ENCODE measurements around the gene KCNIP3.
"Not testable (repeated sequence)": the region's sequence is repeated elsewhere in the genome, so short reads cannot be mapped to it uniquely, and the experiment has no call there.

KCNIP3 gene

GRCh38 chr2:95390272-95390880, 93.2 kb downstream of the KCNIP3 start:
- no peaks in the 10 kb centered on the region for H3K9me3 ChIP-seq (ENCODE audit: control insufficient read depth, low read length)
- H3K27me3 ChIP-seq (replicated peaks; ENCODE audit: control insufficient read depth, insufficient read depth, low read length, poor library complexity, severe bottlenecking): no peaks in the 10 kb centered on the region
- no peaks in the 10 kb centered on the region for H3K36me3 ChIP-seq (ENCODE audit: control insufficient read depth, insufficient read depth, low read length)
- DNase-seq: no peak
- H3K27ac ChIP-seq (ENCODE audit: insufficient read depth, low read length, poor library complexity, severe bottlenecking): no peak overlapping the region
- no peak overlapping the region for H3K4me3 ChIP-seq (ENCODE audit: insufficient read depth, low read depth, low read length, poor library complexity, severe bottlenecking)
- H3K4me1 ChIP-seq (ENCODE audit: control insufficient read depth, insufficient read depth, low read length, poor library complexity, severe bottlenecking): no peaks in the 10 kb centered on the region

DNA sequence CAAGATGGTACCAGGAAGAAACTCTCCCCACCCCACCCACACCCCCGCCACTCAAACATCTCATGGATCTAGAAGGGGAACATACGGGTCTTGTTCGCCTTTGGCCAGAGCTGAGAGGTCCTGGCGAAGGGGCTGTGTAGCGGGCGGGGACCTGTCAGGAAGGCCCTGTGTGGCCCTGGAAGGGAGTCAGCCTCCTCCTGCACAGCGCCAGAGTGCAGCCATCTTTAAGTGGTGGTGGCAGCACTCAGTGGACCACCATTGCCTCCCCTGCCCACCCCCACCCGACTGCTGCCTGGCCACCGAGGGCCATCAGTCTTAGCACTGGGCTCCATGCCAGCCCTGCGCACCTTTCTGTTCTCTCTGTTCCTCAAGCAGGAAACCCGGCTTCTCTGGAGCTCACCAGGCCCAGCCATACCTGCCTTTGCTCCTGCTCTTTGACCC, 93.8 kb downstream of the KCNIP3 start:
- Histone ChIP-seq H3K27me3 (replicated peaks; ENCODE audit: control insufficient read depth, insufficient read depth, low read length, poor library complexity, severe bottlenecking) (no peaks in the 10 kb centered on the region), H3K4me3 (ENCODE audit: insufficient read depth, low read depth, low read length, poor library complexity, severe bottlenecking) (no peak overlapping the region), H3K4me1 (ENCODE audit: control insufficient read depth, insufficient read depth, low read length, poor library complexity, severe bottlenecking) (no peaks in the 10 kb centered on the region), H3K36me3 (ENCODE audit: control insufficient read depth, insufficient read depth, low read length) (no peaks in the 10 kb centered on the region), H3K9me3 (ENCODE audit: control insufficient read depth, low read length) (no peaks in the 10 kb centered on the region), H3K27ac (ENCODE audit: insufficient read depth, low read length, poor library complexity, severe bottlenecking) (no peak overlapping the region)
- DNase-seq: no peak

DNA sequence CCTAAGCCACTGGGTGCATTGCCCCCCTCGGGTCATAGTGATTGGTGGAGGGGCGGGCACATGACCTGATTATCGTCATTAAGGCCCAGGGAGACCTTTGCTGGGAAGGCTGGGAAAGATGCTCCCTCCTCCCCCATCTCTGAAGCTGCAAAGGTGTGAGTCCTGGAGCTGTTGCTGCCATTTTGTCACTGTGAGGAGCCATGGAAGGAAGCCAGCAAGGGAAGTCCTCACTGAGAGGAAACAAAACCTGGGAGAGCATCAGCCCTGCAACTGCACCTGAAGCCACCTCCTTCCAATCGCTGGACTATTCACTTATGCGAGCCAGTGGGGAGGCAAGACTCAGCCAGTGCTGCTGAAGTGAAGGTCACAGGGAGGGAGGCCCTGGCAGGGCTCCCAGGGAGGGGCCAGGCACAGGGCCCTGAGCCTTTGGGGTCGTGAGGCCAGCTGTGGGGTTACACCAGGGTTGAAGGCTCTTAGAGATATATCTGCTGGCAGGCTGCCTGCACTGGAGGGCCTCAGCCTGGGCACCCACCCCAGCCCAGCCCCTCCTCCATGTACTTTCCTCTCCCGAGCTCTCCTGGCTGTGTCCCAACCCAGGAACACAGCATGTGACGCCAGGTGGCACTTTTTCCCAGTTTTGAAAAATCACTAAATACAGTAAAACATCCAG, 94.6 kb downstream of the KCNIP3 start:
- Histone ChIP-seq H3K27ac (ENCODE audit: insufficient read depth, low read length, poor library complexity, severe bottlenecking) (no peak overlapping the region), H3K4me1 (ENCODE audit: control insufficient read depth, insufficient read depth, low read length, poor library complexity, severe bottlenecking) (no peaks in the 10 kb centered on the region), H3K4me3 (ENCODE audit: insufficient read depth, low read depth, low read length, poor library complexity, severe bottlenecking) (no peak overlapping the region), H3K27me3 (replicated peaks; ENCODE audit: control insufficient read depth, insufficient read depth, low read length, poor library complexity, severe bottlenecking) (no peaks in the 10 kb centered on the region), H3K36me3 (ENCODE audit: control insufficient read depth, insufficient read depth, low read length) (no peaks in the 10 kb centered on the region), H3K9me3 (ENCODE audit: control insufficient read depth, low read length) (no peaks in the 10 kb centered on the region)
- no peak for DNase-seq

DNA sequence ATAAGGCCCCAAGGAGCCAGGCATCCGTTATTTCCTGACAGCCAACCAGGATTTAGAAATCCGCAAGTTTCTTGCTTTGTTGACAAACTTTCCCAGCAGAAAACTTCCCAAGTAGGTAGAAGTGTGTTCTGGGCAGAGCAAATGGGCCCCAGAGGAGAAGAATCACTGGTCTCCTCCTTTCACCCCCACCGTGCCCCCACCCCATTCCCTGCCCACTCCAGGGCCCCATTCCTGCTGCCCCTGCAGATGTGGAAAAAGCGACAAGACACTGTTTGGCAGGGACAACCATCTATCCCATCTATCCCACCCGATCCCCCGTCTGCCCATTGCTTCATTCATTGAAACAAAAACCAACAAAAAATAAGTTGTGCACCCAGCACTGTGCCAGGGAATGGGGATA, 95.2 kb downstream of the KCNIP3 start:
- Histone ChIP-seq H3K36me3 (ENCODE audit: control insufficient read depth, insufficient read depth, low read length) (no peaks in the 10 kb centered on the region), H3K27me3 (replicated peaks; ENCODE audit: control insufficient read depth, insufficient read depth, low read length, poor library complexity, severe bottlenecking) (no peaks in the 10 kb centered on the region), H3K4me3 (ENCODE audit: insufficient read depth, low read depth, low read length, poor library complexity, severe bottlenecking) (no peak overlapping the region), H3K9me3 (ENCODE audit: control insufficient read depth, low read length) (no peaks in the 10 kb centered on the region), H3K27ac (ENCODE audit: insufficient read depth, low read length, poor library complexity, severe bottlenecking) (no peak overlapping the region), H3K4me1 (ENCODE audit: control insufficient read depth, insufficient read depth, low read length, poor library complexity, severe bottlenecking) (no peaks in the 10 kb centered on the region)
- no peak for DNase-seq

DNA sequence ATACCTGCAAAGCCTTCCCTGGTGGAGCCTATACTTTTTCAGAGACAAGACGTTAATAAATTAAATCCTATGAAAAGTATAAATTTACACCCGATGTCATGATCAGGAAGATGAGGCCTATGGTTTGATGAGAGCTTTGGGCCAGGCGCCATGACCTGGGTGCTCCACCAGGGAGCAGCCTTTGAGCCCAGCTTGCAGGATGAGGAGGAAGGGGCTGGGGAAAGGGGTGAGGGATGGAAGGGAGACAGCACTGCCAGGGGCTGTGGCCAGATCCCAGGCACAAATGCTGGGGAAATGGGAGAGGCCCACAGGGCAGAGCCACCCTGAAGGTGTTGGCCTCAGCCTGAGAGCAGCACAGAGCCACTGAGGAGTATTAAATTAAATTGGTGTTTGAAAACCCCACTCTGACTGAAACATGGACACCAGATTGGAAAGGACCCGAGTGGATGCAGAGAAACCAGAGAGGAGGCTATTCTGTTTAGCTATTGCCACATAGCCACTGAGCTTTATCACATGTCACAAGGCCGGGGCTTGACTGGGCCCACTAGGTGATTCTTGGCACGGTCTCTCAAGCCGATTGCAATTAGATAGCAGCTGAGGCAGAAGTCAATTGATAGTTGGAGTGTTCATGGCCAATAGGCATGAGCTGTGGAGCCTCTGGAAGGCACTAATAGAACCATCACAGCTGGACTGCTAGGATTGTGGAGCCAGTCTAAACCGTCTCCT, 95.7 kb downstream of the KCNIP3 start:
- H3K9me3 ChIP-seq (ENCODE audit: control insufficient read depth, low read length): no peaks in the 10 kb centered on the region
- H3K27ac ChIP-seq (ENCODE audit: insufficient read depth, low read length, poor library complexity, severe bottlenecking): no peak overlapping the region
- no peaks in the 10 kb centered on the region for H3K4me1 ChIP-seq (ENCODE audit: control insufficient read depth, insufficient read depth, low read length, poor library complexity, severe bottlenecking)
- DNase-seq: no peak
- H3K36me3 ChIP-seq (ENCODE audit: control insufficient read depth, insufficient read depth, low read length): no peaks in the 10 kb centered on the region
- H3K27me3 ChIP-seq (replicated peaks; ENCODE audit: control insufficient read depth, insufficient read depth, low read length, poor library complexity, severe bottlenecking): no peaks in the 10 kb centered on the region
- no peak overlapping the region for H3K4me3 ChIP-seq (ENCODE audit: insufficient read depth, low read depth, low read length, poor library complexity, severe bottlenecking)

DNA sequence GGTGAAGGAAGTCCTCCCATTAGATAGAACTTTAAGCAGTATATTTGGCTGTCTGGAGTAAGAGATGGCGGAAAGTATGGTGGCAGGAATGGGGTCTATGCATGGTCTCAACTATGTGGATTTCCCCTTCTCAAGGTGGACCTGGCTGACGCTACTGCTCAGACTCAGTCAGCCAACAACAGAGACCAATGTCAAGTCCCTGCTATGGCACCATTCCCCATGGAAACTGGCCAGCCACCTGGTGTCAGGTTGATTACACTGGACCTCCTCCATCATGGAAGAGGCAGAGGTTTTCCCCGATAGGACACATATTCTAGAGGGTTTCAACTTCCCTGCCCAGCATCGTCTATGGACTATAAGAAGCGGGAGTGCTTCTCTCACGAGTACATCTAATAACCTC, 96.8 kb downstream of the KCNIP3 start:
- H3K27ac ChIP-seq (ENCODE audit: insufficient read depth, low read length, poor library complexity, severe bottlenecking): no peak overlapping the region
- H3K4me3 ChIP-seq (ENCODE audit: insufficient read depth, low read depth, low read length, poor library complexity, severe bottlenecking): no peak overlapping the region
- no peaks in the 10 kb centered on the region for H3K9me3 ChIP-seq (ENCODE audit: control insufficient read depth, low read length)
- H3K4me1 ChIP-seq (ENCODE audit: control insufficient read depth, insufficient read depth, low read length, poor library complexity, severe bottlenecking): no peaks in the 10 kb centered on the region
- no peaks in the 10 kb centered on the region for H3K27me3 ChIP-seq (replicated peaks; ENCODE audit: control insufficient read depth, insufficient read depth, low read length, poor library complexity, severe bottlenecking)
- DNase-seq: no peak
- no peaks in the 10 kb centered on the region for H3K36me3 ChIP-seq (ENCODE audit: control insufficient read depth, insufficient read depth, low read length)

DNA sequence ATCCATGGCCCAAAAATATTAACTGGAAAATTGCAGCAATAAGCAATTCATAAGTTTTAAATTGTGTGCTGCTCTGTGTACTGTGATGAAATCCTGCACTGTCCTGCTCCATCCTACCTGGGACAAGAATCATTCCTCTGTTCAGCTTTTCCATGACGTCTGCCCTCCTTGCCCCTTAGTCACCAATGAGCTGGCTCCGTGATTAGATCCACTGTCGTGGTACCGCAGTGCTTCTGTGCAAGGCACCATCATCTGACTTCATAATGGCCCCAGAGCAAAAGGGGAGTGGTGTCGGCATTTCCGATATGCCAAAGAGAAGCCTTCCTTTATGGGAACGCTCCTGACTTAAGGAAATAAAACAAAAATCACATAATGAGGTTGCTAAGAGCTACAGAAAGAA, 101.9 kb downstream of the KCNIP3 start:
- Histone ChIP-seq H3K27me3 (replicated peaks; ENCODE audit: control insufficient read depth, insufficient read depth, low read length, poor library complexity, severe bottlenecking) (no peaks in the 10 kb centered on the region), H3K9me3 (ENCODE audit: control insufficient read depth, low read length) (no peaks in the 10 kb centered on the region), H3K36me3 (ENCODE audit: control insufficient read depth, insufficient read depth, low read length) (no peaks in the 10 kb centered on the region), H3K4me1 (ENCODE audit: control insufficient read depth, insufficient read depth, low read length, poor library complexity, severe bottlenecking) (no peaks in the 10 kb centered on the region), H3K27ac (ENCODE audit: insufficient read depth, low read length, poor library complexity, severe bottlenecking) (no peak overlapping the region), H3K4me3 (ENCODE audit: insufficient read depth, low read depth, low read length, poor library complexity, severe bottlenecking) (no peak overlapping the region)
- DNase-seq: no peak

DNA sequence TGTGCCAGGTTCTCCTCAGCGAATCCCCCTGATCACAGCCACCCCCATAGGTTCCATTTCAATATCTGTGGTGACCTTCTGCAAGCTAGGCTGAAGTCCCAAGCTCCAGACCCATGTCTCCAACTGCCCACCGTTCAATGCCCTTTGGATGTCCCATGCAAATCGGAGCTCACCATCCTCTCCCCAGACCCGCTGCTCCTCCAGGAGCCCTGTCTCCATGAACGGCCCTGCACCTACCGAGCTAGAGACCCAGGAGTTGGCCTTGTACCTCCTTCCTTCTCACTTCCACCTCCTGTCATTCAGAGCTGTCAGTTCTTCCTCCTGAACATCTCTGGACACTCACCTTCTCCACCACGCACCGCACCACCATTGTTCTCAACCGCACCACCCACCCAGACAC, 104.3 kb downstream of the KCNIP3 start:
- H3K27ac ChIP-seq (ENCODE audit: insufficient read depth, low read length, poor library complexity, severe bottlenecking): no peak overlapping the region
- no peaks in the 10 kb centered on the region for H3K4me1 ChIP-seq (ENCODE audit: control insufficient read depth, insufficient read depth, low read length, poor library complexity, severe bottlenecking)
- H3K36me3 ChIP-seq (ENCODE audit: control insufficient read depth, insufficient read depth, low read length): no peaks in the 10 kb centered on the region
- H3K27me3 ChIP-seq (replicated peaks; ENCODE audit: control insufficient read depth, insufficient read depth, low read length, poor library complexity, severe bottlenecking): no peaks in the 10 kb centered on the region
- no peak for DNase-seq
- H3K4me3 ChIP-seq (ENCODE audit: insufficient read depth, low read depth, low read length, poor library complexity, severe bottlenecking): peak overlapping the region; percentile 100
- no peaks in the 10 kb centered on the region for H3K9me3 ChIP-seq (ENCODE audit: control insufficient read depth, low read length)

- H3K4me1 ChIP-seq (ENCODE audit: control insufficient read depth, insufficient read depth, low read length, poor library complexity, severe bottlenecking); H3K9me3 ChIP-seq (ENCODE audit: control insufficient read depth, low read length); DNase-seq; H3K27me3 ChIP-seq (replicated peaks; ENCODE audit: control insufficient read depth, insufficient read depth, low read length, poor library complexity, severe bottlenecking); H3K36me3 ChIP-seq (ENCODE audit: control insufficient read depth, insufficient read depth, low read length): not testable (repeated sequence)
- Histone ChIP-seq H3K27ac (ENCODE audit: insufficient read depth, low read length, poor library complexity, severe bottlenecking) (peak overlapping the region; percentile 68), H3K4me3 (ENCODE audit: insufficient read depth, low read depth, low read length, poor library complexity, severe bottlenecking) (peak overlapping the region; percentile 100)
Observed at GRCh38 chr2:95402004-95402369, 104.8 kb downstream of the KCNIP3 start.
